ENCODE data around the gene ACTR3C. TPM values are rescaled to one million over a fixed set of nuclear protein-coding genes. Genes with fewer than 3 reads are reported as not detected.
A peak's percentile ranks its signal among the peaks of the same experiment; 100 is the strongest.

Gene ACTR3C
- total and polyA plus RNA-seq, 2 experiments from 2014 or later, result 1.5 to 2.4 TPM

DNA sequence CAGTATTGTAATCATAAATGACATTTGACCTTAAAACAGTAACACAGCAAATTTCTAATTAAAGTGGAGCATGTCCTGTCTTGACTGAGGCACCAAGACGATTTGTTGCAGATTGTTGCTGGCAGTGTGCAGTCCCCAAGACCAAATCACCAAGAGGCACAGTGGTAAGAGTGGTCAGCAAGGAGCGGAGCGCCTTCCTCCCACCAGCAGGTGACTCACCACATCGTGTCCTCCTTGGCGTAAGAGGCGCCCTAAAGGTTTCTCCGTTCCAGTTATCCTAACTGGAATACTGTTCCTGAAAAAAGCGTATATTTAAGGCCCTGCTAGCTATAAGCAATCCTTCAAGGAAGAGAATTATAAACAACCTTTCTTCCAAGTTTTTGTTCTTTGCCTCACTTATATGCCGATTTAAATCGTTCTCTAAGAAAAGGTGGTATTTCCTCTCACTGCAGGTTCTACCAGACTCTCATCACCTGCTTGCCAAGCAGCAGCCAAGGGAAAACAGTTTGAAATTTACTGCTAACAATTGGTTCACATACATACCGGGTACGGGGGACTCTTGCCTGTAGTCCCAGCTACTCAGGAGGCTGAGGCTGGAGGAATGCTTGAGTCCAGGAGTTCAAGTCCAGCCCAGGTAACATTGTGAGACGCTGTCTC lies 34.6 kb upstream of the ACTR3C start:
- Histone ChIP-seq H3K27me3 (no peaks in the 10 kb centered on the region), H3K9me3 (ENCODE audit: low read depth) (no peaks in the 10 kb centered on the region), H3K36me3 (no peaks in the 10 kb centered on the region), H3K4me1 (ENCODE audit: low read depth) (peaks cover 21% of the 10 kb centered on the region), H3K27ac (peak overlapping the region; percentile 27), H3K4me3 (no peak overlapping the region)
- no peak for DNase-seq (ENCODE audit: low read depth in 1 of 2, low spot score in 1 of 2)
- TF ChIP-seq, protein P1, sequence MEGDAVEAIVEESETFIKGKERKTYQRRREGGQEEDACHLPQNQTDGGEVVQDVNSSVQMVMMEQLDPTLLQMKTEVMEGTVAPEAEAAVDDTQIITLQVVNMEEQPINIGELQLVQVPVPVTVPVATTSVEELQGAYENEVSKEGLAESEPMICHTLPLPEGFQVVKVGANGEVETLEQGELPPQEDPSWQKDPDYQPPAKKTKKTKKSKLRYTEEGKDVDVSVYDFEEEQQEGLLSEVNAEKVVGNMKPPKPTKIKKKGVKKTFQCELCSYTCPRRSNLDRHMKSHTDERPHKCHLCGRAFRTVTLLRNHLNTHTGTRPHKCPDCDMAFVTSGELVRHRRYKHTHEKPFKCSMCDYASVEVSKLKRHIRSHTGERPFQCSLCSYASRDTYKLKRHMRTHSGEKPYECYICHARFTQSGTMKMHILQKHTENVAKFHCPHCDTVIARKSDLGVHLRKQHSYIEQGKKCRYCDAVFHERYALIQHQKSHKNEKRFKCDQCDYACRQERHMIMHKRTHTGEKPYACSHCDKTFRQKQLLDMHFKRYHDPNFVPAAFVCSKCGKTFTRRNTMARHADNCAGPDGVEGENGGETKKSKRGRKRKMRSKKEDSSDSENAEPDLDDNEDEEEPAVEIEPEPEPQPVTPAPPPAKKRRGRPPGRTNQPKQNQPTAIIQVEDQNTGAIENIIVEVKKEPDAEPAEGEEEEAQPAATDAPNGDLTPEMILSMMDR (IDR thresholded peaks at IDR 0.05; ENCODE audit: low read depth, low read length), result no peak

DNA sequence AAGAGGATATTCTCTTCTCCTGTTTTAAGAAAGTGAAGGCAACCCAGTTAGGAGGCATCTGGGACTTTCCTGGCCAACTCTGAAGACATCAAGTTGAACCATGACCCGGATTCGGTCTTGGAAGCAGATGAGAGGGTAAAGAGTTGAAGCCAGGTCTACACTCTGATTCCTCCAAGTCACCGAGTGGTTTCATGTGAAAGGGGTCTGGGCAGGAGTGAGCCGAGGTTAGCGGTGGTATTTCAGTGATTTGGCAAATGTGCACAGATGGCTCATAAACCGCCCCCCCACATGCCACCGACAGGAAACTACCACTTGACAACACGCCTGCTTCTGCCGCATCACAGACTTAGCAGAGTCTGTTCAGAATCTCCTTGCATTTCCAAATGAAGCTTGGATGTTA lies 33.9 kb upstream of the ACTR3C start:
- Histone ChIP-seq H3K36me3 (no peaks in the 10 kb centered on the region), H3K27me3 (no peaks in the 10 kb centered on the region), H3K4me3 (no peak overlapping the region), H3K27ac (peak overlapping the region; percentile 27), H3K4me1 (ENCODE audit: low read depth) (peaks cover 15% of the 10 kb centered on the region), H3K9me3 (ENCODE audit: low read depth) (no peaks in the 10 kb centered on the region)
- TF ChIP-seq, protein P1 (IDR thresholded peaks at IDR 0.05; ENCODE audit: low read depth, low read length), result no peak
- no peak for DNase-seq (ENCODE audit: low read depth in 1 of 2, low spot score in 1 of 2)

DNA sequence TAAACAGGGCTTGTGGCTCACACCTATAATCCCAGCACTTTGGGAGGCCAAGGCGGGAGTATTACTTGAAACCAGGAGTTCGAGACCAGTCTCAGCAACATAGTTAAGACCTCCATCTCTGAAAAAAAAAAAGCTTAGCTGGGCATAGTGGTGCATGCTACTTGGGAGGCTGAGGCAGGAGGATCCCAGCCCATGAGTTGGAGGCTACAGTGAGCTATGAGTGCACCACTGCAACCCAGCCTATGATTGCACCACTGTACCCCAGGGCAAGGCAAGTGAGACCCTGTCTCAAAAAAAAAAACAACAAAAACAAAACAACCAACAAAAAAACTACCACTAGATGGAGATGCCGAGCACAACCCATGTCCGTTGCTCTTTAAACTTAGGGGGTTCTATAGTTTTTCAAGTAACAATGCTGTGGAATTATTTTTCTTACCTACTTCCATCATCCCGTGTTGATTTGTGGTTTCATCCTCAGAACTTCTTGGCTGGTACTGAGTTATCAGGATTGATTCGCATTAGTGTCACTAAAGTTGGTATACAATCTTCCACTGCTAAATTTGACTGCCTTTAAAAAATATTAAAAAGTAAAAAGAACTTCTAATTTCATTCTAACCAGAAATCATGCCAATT lies 33.0 kb upstream of the ACTR3C start:
- Histone ChIP-seq H3K36me3 (no peaks in the 10 kb centered on the region), H3K9me3 (ENCODE audit: low read depth) (no peaks in the 10 kb centered on the region), H3K27me3 (no peaks in the 10 kb centered on the region), H3K4me3 (no peak overlapping the region), H3K27ac (no peak overlapping the region), H3K4me1 (ENCODE audit: low read depth) (peaks cover 6% of the 10 kb centered on the region)
- peak; percentile 58 to 60 for DNase-seq (ENCODE audit: low read depth in 1 of 2, low spot score in 1 of 2)
- TF ChIP-seq, protein P1 (IDR thresholded peaks at IDR 0.05; ENCODE audit: low read depth, low read length), result peak; percentile 73

DNA sequence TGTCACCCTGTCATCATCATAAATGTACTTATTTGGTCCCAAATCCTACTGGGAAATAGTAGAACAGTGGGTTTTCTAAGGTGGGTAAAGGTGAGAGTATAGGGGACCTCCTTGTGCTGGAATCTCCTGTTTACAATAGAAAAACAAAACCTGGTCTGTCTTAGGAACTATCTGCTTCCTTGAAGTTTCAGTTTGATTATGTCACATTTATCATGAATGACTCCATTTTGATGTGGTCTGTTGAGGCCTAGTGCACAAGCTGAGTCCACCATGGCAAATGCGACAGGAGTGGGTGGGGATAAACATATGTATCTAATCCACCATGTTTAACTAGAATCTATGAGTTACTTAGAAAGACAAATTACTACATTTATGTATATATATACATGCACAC lies 32.3 kb upstream of the ACTR3C start:
- no peak overlapping the region for H3K4me3 ChIP-seq
- no peaks in the 10 kb centered on the region for H3K27me3 ChIP-seq
- H3K9me3 ChIP-seq (ENCODE audit: low read depth), result no peaks in the 10 kb centered on the region
- no peaks in the 10 kb centered on the region for H3K36me3 ChIP-seq
- H3K27ac ChIP-seq, result no peak overlapping the region
- no peak for DNase-seq (ENCODE audit: low read depth in 1 of 2, low spot score in 1 of 2)
- no peaks in the 10 kb centered on the region for H3K4me1 ChIP-seq (ENCODE audit: low read depth)
- TF ChIP-seq, protein P1 (IDR thresholded peaks at IDR 0.05; ENCODE audit: low read depth, low read length), result no peak

DNA sequence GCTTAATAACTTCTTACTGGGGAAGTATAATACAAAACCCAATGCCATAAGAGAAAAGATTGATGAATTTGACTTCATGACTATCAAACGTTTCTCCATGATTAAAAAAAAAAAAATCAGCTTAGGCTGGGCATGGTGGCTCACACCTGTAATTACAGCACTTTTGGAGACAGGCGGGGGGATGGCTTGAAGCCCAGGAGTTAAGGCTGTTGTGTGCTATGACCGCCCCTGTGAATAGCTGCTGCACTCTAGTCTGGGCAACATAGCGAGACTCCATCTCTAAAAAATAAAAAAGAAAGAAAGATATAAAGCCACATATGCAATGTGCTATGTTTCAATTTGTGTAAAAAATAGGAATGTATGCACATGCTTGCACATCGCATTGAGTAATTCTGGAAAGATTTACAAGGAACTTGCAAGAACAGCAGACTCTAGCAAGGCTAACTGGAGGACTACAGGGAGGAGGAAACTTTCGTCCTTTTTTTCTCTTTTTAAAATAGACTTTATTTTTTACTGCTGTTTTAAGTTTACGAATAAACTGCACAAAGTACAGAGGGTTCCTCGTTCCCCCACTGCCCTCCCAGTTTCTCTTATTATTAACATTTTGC lies 28.3 kb upstream of the ACTR3C start:
- DNase-seq (ENCODE audit: low read depth in 1 of 2, low spot score in 1 of 2), result no peak
- TF ChIP-seq, protein P1 (IDR thresholded peaks at IDR 0.05; ENCODE audit: low read depth, low read length), result no peak
- no peaks in the 10 kb centered on the region for H3K4me1 ChIP-seq (ENCODE audit: low read depth)

More for the DNA sequence above, 28.3 kb upstream of the ACTR3C start:
- no peaks in the 10 kb centered on the region for H3K9me3 ChIP-seq (ENCODE audit: low read depth)
- no peaks in the 10 kb centered on the region for H3K36me3 ChIP-seq
- no peak overlapping the region for H3K4me3 ChIP-seq
- H3K27me3 ChIP-seq, result no peaks in the 10 kb centered on the region
- H3K27ac ChIP-seq, result no peak overlapping the region

Data from cardiac muscle cell (in vitro differentiated cells and primary cell).